ENCODE data around the gene CUL2. TPM values are rescaled to one million over a fixed set of nuclear protein-coding genes. Genes with fewer than 3 reads are reported as not detected.

Gene CUL2
- total RNA-seq, 1 donor from 2014 or later = 43.0 TPM

DNA sequence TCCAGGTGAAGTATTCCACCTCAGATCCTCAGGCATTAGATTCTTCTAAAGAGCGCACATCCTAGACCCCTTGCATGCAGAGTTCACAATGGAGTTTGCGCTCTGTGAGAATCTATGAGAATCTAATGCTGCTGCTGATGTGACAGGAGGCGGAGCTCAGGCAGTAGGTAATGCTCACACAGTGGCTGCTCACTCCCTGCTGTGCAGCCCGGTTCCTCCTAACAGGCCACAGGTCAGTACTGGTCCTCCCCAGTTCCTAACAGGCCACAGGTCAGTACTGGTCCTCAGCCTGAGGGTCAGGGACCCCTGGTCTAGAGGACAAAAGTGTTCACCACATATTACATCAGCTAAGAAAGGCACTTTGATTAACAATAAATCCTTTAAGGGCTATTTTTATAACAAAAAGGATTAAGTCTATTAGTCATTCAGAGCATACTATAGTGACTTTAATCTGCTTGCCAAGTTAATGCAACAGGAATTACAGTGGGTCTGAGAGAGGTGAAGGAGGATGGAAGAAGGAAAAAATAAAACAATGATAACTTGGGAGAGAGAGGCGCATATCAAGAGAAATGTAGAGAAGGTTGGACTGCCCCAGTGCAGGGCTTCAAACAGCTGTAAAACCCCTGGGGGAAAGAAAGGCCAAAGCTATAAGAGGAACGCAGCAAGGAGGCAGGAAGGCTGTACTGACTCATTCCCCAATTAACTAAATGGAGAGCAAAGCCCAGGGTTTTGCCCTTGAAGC lies 49.2 kb downstream of the CUL2 start:
- no peak for DNase-seq (ENCODE audit: low spot score)
- Mint-ChIP-seq H3K27ac (no peak overlapping the region), H3K27me3 (ENCODE audit: low read depth) (no peaks in the 10 kb centered on the region), H3K4me1 (ENCODE audit: low read depth) (peaks cover 8% of the 10 kb centered on the region), H3K4me3 (ENCODE audit: low read depth) (no peak overlapping the region), H3K9me3 (no peaks in the 10 kb centered on the region), H3K36me3 (ENCODE audit: low read depth) (peaks cover 55% of the 10 kb centered on the region)
- intact Hi-C loops (cut with micrococcal nuclease) = no loop called here

DNA sequence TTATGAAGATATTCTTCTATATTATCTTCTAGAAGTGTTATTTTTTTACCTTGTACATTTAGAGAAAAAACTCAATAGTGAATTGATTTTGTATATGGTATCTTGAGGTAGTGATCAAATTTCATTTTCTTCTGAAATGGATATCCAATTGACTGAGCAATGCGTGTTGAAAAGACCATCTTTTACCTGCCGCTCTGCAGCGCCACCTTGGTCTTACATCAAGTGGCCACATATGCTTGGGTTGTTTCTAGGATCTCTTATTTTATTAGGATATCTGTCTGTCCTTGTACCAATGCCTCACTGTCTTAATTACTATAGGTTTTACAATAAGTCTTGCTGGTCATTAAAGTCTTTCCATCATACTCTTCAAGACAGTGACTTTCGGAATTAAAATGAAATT lies 53.0 kb downstream of the CUL2 start:
- peaks cover 59% of the 10 kb centered on the region for H3K36me3 Mint-ChIP-seq (ENCODE audit: low read depth)
- H3K27ac Mint-ChIP-seq = no peak overlapping the region
- no peaks in the 10 kb centered on the region for H3K27me3 Mint-ChIP-seq (ENCODE audit: low read depth)
- no peak overlapping the region for H3K4me3 Mint-ChIP-seq (ENCODE audit: low read depth)
- intact Hi-C loops (cut with micrococcal nuclease) = no loop called here
- H3K9me3 Mint-ChIP-seq = no peaks in the 10 kb centered on the region
- DNase-seq (ENCODE audit: low spot score) = no peak
- H3K4me1 Mint-ChIP-seq (ENCODE audit: low read depth) = peaks cover 11% of the 10 kb centered on the region

DNA sequence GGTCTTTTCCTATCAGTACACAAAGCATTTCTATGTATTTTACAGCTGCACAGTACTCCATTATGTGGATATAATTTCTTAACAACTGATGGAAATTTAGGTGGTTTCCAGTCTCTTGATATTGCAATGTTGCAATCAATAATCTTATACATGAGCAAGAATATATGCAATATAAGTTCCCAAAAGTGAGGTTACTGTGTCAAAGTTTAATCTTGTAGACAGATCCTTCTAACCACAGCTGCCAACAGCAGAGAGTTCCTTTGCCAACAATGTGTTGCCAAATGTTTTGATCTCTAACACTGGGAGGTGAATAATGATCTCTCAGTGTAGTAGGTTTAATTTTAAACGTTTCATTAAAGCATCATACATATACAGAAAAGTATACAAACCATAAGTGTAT lies 54.5 kb downstream of the CUL2 start:
- Mint-ChIP-seq H3K4me1 (ENCODE audit: low read depth) (peaks cover 11% of the 10 kb centered on the region), H3K9me3 (no peaks in the 10 kb centered on the region), H3K27me3 (ENCODE audit: low read depth) (no peaks in the 10 kb centered on the region), H3K27ac (no peak overlapping the region), H3K4me3 (ENCODE audit: low read depth) (no peak overlapping the region), H3K36me3 (ENCODE audit: low read depth) (peaks cover 52% of the 10 kb centered on the region)
- no peak for DNase-seq (ENCODE audit: low spot score)
- intact Hi-C loops (cut with micrococcal nuclease) = no loop called here

DNA sequence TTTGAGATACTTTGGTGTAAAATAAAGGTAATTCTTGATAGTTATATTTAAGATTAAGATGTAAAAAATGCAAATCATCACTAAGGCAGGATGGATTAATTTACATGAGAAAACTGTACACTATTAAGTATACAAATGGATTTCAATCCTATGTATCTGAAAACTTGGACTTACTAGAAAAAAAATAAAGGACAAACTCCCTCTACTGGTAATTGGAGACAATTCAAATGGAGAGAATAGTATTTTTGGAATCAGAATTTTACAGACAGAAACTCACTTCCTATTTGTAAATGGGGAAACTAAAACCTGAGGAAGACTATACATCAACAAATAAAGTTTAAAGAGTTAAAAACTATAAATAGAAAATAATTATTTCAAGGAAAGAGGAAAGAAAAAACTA lies 62.6 kb downstream of the CUL2 start:
- intact Hi-C loops (cut with micrococcal nuclease) = no loop called here
- H3K4me3 Mint-ChIP-seq (ENCODE audit: low read depth) = no peak overlapping the region
- no peak for DNase-seq (ENCODE audit: low spot score)
- H3K27ac Mint-ChIP-seq = no peak overlapping the region
- peaks cover 57% of the 10 kb centered on the region for H3K36me3 Mint-ChIP-seq (ENCODE audit: low read depth)
- H3K4me1 Mint-ChIP-seq (ENCODE audit: low read depth) = peaks cover 7% of the 10 kb centered on the region
- H3K9me3 Mint-ChIP-seq = no peaks in the 10 kb centered on the region
- no peaks in the 10 kb centered on the region for H3K27me3 Mint-ChIP-seq (ENCODE audit: low read depth)

DNA sequence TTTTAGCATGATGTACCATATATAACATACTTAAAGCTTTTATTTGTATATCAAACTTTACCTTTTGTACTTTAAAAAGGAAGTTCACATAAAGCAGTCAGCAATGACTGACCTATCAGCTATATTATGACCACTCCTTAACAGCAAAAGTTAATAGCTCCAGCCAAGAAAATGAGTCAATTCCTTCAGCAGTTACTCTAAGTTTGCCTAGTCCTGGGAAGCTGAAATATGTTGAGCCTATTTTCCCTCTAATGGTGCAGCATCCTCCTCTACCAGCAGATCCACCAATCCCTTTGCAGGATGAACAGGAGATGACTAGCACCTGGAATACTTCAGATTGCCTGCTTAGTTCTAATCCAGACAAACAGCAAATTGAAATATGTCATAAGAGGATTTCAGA lies 64.2 kb downstream of the CUL2 start:
- Mint-ChIP-seq H3K27me3 (ENCODE audit: low read depth) (no peaks in the 10 kb centered on the region), H3K4me3 (ENCODE audit: low read depth) (no peak overlapping the region), H3K27ac (no peak overlapping the region), H3K36me3 (ENCODE audit: low read depth) (peaks cover 57% of the 10 kb centered on the region), H3K9me3 (no peaks in the 10 kb centered on the region), H3K4me1 (ENCODE audit: low read depth) (peaks cover 7% of the 10 kb centered on the region)
- DNase-seq (ENCODE audit: low spot score) = no peak
- intact Hi-C loops (cut with micrococcal nuclease) = no loop called here

DNA sequence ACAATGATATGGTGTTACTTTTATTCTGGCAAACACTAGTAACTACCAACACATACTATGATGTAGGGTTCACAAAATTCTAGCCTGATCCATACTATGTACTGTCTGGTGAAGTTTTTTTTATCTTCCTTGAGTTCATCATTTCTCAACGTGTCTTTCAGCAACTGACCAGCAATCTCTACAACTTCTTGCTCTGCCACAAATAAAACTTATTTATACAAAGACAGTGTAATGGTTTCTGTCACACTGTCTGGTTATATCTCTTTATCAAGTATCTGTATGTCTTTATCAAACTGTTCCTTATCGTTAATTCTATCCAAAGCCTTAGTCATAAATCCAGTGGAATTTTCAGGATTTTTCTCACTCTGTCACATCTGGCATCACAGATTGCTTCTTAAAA lies 69.7 kb downstream of the CUL2 start:
- Mint-ChIP-seq H3K27ac (peak overlapping the region; percentile 12), H3K36me3 (ENCODE audit: low read depth) (peaks cover 55% of the 10 kb centered on the region), H3K27me3 (ENCODE audit: low read depth) (no peaks in the 10 kb centered on the region), H3K4me1 (ENCODE audit: low read depth) (peaks cover 16% of the 10 kb centered on the region), H3K9me3 (no peaks in the 10 kb centered on the region), H3K4me3 (ENCODE audit: low read depth) (no peak overlapping the region)
- DNase-seq (ENCODE audit: low spot score) = no peak
- intact Hi-C loops (cut with micrococcal nuclease) = no loop called here

DNA sequence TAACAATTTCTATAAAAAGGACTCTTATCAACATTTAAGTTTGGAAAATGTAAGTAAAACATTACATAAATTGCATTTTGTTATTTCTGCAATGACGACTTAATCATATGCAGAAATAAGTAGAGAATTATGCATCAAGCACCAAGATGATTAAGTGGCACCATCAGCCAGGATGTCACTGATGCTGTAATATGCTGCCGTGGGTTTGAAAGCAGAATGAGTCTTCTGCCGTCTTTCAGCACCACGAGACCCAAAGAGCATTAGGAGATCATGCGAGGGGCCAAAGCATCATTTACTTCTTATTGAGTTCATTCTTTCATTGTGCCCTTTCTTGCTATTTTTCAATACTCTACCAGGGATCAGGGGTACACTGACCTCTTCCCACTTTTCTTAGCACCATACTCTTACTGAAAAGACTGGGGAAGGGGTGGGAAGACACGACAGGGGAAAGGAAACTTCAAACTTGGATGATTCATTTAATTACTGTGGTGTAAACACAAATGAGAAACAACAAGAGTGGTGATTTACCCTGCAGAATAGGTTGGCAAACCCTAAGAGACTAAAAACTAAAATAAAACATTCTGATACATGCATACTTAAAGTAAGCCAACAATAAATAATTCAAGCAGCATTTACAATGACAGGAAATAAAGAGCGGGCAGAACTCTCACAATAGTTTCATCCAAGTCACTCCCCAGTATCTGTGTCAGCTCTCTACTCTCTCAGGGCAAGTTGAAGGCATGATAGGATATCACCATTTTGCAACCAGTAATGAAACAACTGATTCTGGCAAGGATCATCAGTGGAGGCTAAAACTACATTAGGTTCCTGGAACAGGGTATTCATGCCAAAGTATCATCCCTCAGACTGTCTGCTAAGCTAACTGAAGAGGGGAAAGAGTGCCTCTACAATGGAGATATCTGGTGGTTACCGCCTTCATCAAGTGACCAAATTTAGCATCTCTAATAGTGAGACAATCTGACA lies 70.8 kb downstream of the CUL2 start:
- Mint-ChIP-seq H3K4me3 (ENCODE audit: low read depth) (no peak overlapping the region), H3K27ac (peak overlapping the region; percentile 34), H3K4me1 (ENCODE audit: low read depth) (peaks cover 13% of the 10 kb centered on the region), H3K9me3 (no peaks in the 10 kb centered on the region), H3K27me3 (ENCODE audit: low read depth) (no peaks in the 10 kb centered on the region), H3K36me3 (ENCODE audit: low read depth) (peaks cover 46% of the 10 kb centered on the region)
- DNase-seq (ENCODE audit: low spot score) = no peak
- intact Hi-C loops (cut with micrococcal nuclease) = no loop called here

DNA sequence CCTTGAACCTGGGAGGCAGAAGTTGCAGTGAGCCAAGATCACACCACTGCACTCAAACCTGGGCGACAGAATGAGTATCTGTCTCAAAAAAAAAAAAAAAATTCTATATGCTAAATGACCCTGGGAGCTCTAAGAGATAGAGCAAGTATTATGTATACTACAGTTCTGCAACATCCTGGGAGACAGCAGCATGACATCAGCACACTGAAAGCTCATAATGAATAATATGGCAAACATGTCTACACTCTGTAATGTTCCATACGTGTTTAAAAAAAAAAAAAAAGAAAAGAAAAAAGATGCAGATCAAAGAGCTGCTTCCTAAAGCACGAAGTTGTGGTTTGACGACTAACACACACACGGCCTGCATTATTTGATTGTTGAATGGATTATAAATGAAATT lies 72.5 kb downstream of the CUL2 start:
- peaks cover 43% of the 10 kb centered on the region for H3K36me3 Mint-ChIP-seq (ENCODE audit: low read depth)
- peaks cover 16% of the 10 kb centered on the region for H3K4me1 Mint-ChIP-seq (ENCODE audit: low read depth)
- no peaks in the 10 kb centered on the region for H3K27me3 Mint-ChIP-seq (ENCODE audit: low read depth)
- no peak for DNase-seq (ENCODE audit: low spot score)
- peak overlapping the region; percentile 58 for H3K27ac Mint-ChIP-seq
- intact Hi-C loops (cut with micrococcal nuclease) = no loop called here
- no peak overlapping the region for H3K4me3 Mint-ChIP-seq (ENCODE audit: low read depth)
- no peaks in the 10 kb centered on the region for H3K9me3 Mint-ChIP-seq

DNA sequence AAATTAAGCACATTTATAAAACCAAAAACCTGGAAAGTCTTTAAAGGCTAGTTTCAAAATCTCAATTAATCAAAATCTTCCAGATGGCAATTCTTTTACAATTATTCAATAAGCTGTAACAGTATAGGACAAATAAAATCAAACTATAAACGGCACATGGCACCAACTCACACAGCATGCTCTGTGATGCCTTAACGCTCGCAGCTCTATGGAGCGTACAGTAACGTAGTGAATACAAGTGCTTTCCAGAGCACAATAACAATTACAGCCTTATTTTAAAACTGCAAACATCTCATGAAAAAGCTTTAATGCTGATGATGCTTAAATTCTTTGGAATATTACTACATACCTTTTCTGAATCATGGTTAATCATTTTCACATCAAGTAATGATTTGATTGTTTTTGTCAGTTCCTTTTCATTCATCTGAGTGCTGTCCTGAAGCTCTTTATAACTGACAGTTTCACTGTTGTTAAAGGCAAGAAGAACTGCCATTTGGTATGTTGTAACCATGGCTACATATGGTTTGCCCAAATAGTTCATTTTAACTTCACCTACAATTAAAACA lies 74.2 kb downstream of the CUL2 start:
- peaks cover 46% of the 10 kb centered on the region for H3K36me3 Mint-ChIP-seq (ENCODE audit: low read depth)
- H3K27me3 Mint-ChIP-seq (ENCODE audit: low read depth) = no peaks in the 10 kb centered on the region
- intact Hi-C loops (cut with micrococcal nuclease) = no loop called here
- DNase-seq (ENCODE audit: low spot score) = no peak
- peaks cover 26% of the 10 kb centered on the region for H3K4me1 Mint-ChIP-seq (ENCODE audit: low read depth)
- no peak overlapping the region for H3K4me3 Mint-ChIP-seq (ENCODE audit: low read depth)
- no peak overlapping the region for H3K27ac Mint-ChIP-seq
- H3K9me3 Mint-ChIP-seq = no peaks in the 10 kb centered on the region

DNA sequence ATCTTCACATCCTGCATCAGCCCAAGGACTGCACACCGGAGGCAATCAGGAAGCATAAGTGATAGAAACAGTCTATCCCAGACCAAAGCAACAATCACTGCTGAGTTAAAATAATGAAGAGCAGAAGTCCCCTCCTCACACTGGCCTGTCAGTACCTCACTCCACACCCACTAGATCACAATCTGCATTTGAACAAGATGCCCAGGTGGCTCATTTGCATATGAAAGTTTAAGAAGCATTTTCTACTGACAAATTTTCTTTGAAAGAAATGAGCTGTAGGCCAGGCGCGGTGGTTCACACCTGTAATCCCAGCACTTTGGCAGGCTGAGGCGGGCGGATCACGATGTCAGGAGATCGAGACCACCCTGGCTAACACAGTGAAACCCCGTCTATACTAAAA lies 77.4 kb downstream of the CUL2 start:
- Mint-ChIP-seq H3K4me1 (ENCODE audit: low read depth) (peaks cover 15% of the 10 kb centered on the region), H3K36me3 (ENCODE audit: low read depth) (peaks cover 47% of the 10 kb centered on the region), H3K27ac (peak overlapping the region; percentile 16), H3K4me3 (ENCODE audit: low read depth) (no peak overlapping the region), H3K9me3 (no peaks in the 10 kb centered on the region), H3K27me3 (ENCODE audit: low read depth) (no peaks in the 10 kb centered on the region)
- intact Hi-C loops (cut with micrococcal nuclease) = no loop called here
- DNase-seq (ENCODE audit: low spot score) = no peak

DNA sequence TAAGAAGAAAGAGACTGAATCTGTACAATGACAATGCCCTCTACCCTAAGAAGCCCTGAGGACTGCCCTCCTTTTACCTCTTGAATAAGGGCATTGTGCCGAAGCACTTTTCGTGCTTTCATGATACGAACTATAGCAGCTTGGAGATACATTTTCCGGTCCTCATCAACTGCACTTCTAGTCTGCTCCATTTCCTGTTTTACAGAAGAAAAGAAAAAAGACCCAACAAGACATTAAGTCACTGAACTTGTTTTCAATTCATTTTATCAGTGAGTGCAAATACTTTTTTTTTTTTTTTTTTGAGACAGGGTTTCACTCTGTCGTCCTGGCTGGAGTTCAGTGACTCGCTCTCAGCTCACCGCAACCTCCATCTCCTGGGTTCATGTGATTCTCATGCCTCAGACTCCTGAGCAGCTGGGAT lies 78.4 kb downstream of the CUL2 start:
- Mint-ChIP-seq H3K27me3 (ENCODE audit: low read depth) (no peaks in the 10 kb centered on the region), H3K36me3 (ENCODE audit: low read depth) (peaks cover 40% of the 10 kb centered on the region), H3K4me1 (ENCODE audit: low read depth) (peaks cover 12% of the 10 kb centered on the region), H3K9me3 (no peaks in the 10 kb centered on the region), H3K27ac (peak overlapping the region; percentile 52), H3K4me3 (ENCODE audit: low read depth) (no peak overlapping the region)
- intact Hi-C loops (cut with micrococcal nuclease) = no loop called here
- no peak for DNase-seq (ENCODE audit: low spot score)

DNA sequence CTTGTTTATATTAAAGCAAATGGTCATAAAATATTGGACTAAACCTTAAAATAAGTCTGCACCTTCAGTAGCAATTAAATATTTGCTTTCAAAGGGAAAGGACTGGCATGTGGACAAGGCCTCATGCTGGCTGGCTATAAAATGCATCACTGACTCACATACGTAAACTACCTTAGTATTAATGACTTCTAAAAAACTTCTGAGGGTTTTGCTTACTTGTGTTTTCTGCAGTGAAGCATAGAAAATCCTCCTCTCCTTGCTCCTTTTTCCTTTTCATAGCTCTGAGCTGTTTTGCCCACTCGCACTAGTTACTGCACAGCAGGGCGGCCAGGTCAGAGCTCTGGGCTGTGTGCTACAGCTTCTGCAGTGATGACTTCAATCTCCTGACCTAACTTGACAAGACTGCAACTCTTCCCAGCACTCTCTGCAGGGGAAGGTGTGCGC lies 82.3 kb downstream of the CUL2 start:
- Mint-ChIP-seq H3K4me3 (ENCODE audit: low read depth) (no peak overlapping the region), H3K27ac (no peak overlapping the region), H3K4me1 (ENCODE audit: low read depth) (peaks cover 12% of the 10 kb centered on the region), H3K9me3 (no peaks in the 10 kb centered on the region), H3K36me3 (ENCODE audit: low read depth) (peaks cover 27% of the 10 kb centered on the region), H3K27me3 (ENCODE audit: low read depth) (no peaks in the 10 kb centered on the region)
- intact Hi-C loops (cut with micrococcal nuclease) = no loop called here
- no peak for DNase-seq (ENCODE audit: low spot score)

DNA sequence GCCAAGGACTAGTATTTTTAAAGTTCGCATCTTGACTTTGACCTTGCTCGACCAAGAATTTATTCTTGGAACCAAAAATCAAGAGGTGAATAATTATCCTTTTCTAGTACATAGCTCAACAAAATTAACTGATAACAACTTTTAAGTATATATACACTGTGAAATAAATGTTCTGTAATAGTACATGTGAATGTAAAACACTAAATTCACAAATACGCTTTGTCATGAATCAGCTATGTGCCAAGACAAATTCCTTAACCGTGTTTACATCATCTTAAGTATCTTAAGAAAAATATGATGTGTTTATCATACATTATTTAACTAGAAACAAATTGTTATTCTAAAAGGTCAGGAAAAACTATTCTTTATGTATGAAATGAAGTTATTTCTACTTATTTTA lies 83.3 kb downstream of the CUL2 start:
- intact Hi-C loops (cut with micrococcal nuclease) = no loop called here
- H3K27me3 Mint-ChIP-seq (ENCODE audit: low read depth) = no peaks in the 10 kb centered on the region
- H3K36me3 Mint-ChIP-seq (ENCODE audit: low read depth) = peaks cover 18% of the 10 kb centered on the region
- DNase-seq (ENCODE audit: low spot score) = no peak
- peaks cover 3% of the 10 kb centered on the region for H3K4me1 Mint-ChIP-seq (ENCODE audit: low read depth)
- H3K4me3 Mint-ChIP-seq (ENCODE audit: low read depth) = no peak overlapping the region
- H3K27ac Mint-ChIP-seq = no peak overlapping the region
- no peaks in the 10 kb centered on the region for H3K9me3 Mint-ChIP-seq

Measured in activated T-helper 2 cell treated with anti-CD3 and anti-CD28 coated beads, Interferon-gamma antibody, Interleukin-2, Interleukin-4, amounts not matched to agents 10 μg/mL and 5 μg/mL and 100 μg/mL, durations not matched to agents 14 hours and 24 hours and 36 hours (primary cell).